Liver (tissue), 3 donors: ENCODE results near the gene FAM83G.

Source experiments
- CTCF ChIP-seq: fragments of 150-350 bp; IDR thresholded peaks from 2 replicates; pipeline ENCODE4 v1.5.1; 2017; ENCODE audit warnings: improper control_type of control experiment, low read depth, low read length; ENCODE audit not compliant: missing input control
- RAD21 ChIP-seq, 2 donors: IDR thresholded peaks; 2 replicates each; pipeline ENCODE4 v1.6.1; 2016; ENCODE audit warnings: antibody characterized with exemption in 2 of 2, mild to moderate bottlenecking in 2 of 2
- REST ChIP-seq: IDR thresholded peaks from 2 replicates; pipeline ENCODE4 v1.6.1; 2016; ENCODE audit warnings: antibody characterized with exemption, mild to moderate bottlenecking
- RXRA ChIP-seq, 2 donors: IDR thresholded peaks; 2 replicates each; pipeline ENCODE4 v1.6.1; 2017 to 2018; ENCODE audit warnings: antibody characterized with exemption in 2 of 2, mild to moderate bottlenecking in 1 of 2
- TAF1 ChIP-seq: conservative IDR thresholded peaks from 2 replicates; pipeline ENCODE4 v1.6.1; 2016; ENCODE audit warnings: antibody characterized with exemption, mild to moderate bottlenecking
- donor health status: healthy.
- donor health status: healthy.

- no peak for TF ChIP-seq TAF1
- no peak for TF ChIP-seq RAD21 (IDR thresholded peaks at IDR 0.05)
- no peak for TF ChIP-seq CTCF
- no peak for TF ChIP-seq REST
- no peak for TF ChIP-seq RXRA (IDR thresholded peaks at IDR 0.05)
Observed at GRCh38 chr17:18980682-18981334, 23.8 kb downstream of the FAM83G start.
